K562 (cell line): ENCODE data around the gene PLEKHA8. TPM values are rescaled to one million over a fixed set of nuclear protein-coding genes. Genes with fewer than 3 reads are reported as not detected.
A peak's percentile ranks its signal among the peaks of the same experiment; 100 is the strongest.

Experiments
- ILK ChIP-seq: fragments of 450-650 bp; IDR thresholded peaks from 2 replicates; pipeline ENCODE4 v1.6.1; 2016; ENCODE audit warnings: missing genetic modification characterization, low read depth, mild to moderate bottlenecking, missing compliant biosample characterization, moderate library complexity, borderline replicate concordance
- LARP7 ChIP-seq: fragments of 450-650 bp; IDR thresholded peaks from 2 replicates; pipeline ENCODE4 v1.6.1; 2016
- MCM5 ChIP-seq: fragments of 450-650 bp; IDR thresholded peaks from 2 replicates; pipeline ENCODE4 v1.6.1; 2016; ENCODE audit warnings: low read depth
- MEF2D ChIP-seq: conservative IDR thresholded peaks from 2 replicates; pipeline ENCODE4 v1.6.1; 2016; ENCODE audit warnings: low read depth, missing genetic modification characterization, missing compliant biosample characterization
- MTA2 ChIP-seq: fragments of 450-650 bp; IDR thresholded peaks from 2 replicates; pipeline ENCODE4 v1.6.1; 2016; ENCODE audit warnings: low read depth
- NR4A1 ChIP-seq, 2 experiments: fragments of 250-450 bp in 1 of 2; fragments of 450-650 bp in 1 of 2; sonication (Bioruptor Pico) in 1 of 2; IDR thresholded peaks; 2 replicates each; pipeline versions ENCODE4 v1.4.0 to v1.6.1; 2016 to 2020; ENCODE audit warnings: mild to moderate bottlenecking in 2 of 2, missing compliant biosample characterization in 1 of 2, missing genetic modification characterization in 1 of 2, moderate library complexity in 1 of 2
- RBBP5 ChIP-seq: fragments of 200-600 bp; sonication (generic); IDR thresholded peaks from 2 replicates; pipeline ENCODE4 v1.6.1; 2012; ENCODE audit warnings: borderline replicate concordance, mild to moderate bottlenecking, low read length, control low read depth, inconsistent platforms; ENCODE audit not compliant: insufficient read depth, poor library complexity, severe bottlenecking
- RBM15 ChIP-seq: fragments of 200-400 bp; formaldehyde crosslinking; IDR thresholded peaks from 2 replicates; pipeline ENCODE4 v1.6.1; 2018; ENCODE audit warnings: mild to moderate bottlenecking, low read length, moderate library complexity; ENCODE audit not compliant: insufficient read depth
- TAF7 ChIP-seq: fragments of 450-650 bp; IDR thresholded peaks from 2 replicates; pipeline ENCODE4 v1.6.1; 2016; ENCODE audit warnings: missing genetic modification characterization, missing compliant biosample characterization
- THRAP3 ChIP-seq: fragments of 450-650 bp; IDR thresholded peaks from 2 replicates; pipeline ENCODE4 v1.6.1; 2016; ENCODE audit warnings: mild to moderate bottlenecking, inconsistent platforms, borderline replicate concordance
- XRCC5 ChIP-seq: fragments of 200-400 bp; formaldehyde crosslinking; IDR thresholded peaks from 2 replicates; pipeline ENCODE4 v1.6.1; 2017; ENCODE audit warnings: low read depth, mild to moderate bottlenecking, low read length
- ZC3H8 ChIP-seq: fragments of 450-650 bp; IDR thresholded peaks from 2 replicates; pipeline ENCODE4 v1.6.1; 2017
- ZNF253 ChIP-seq: fragments of 250-450 bp; sonication (Bioruptor Pico); conservative IDR thresholded peaks from 2 replicates; pipeline ENCODE4 v1.6.1; 2021; ENCODE audit warnings: mild to moderate bottlenecking
- ZNF77 ChIP-seq: fragments of 250-450 bp; sonication (Bioruptor Pico); IDR thresholded peaks from 2 replicates; pipeline ENCODE4 v1.5.0; 2020
- polyA plus RNA-seq, 8 experiments: library from polyadenylated mRNA; depleted of rRNA in 4 of 8; stranded (reverse) in 5 of 8; unstranded in 3 of 8; fragments of >200 nt; fragmentation: Nextera tagmentation in 2 of 8; fragmentation: Illumina TruSeq in 1 of 8; extraction: Ambion mirVana in 2 of 8; extraction: Trizol in 1 of 8; gene quantifications; 2 replicates each; pipeline versions ENCODE4 v1.2.1 to v1.2.3, GENCODE V29; 2011 to 2014; ENCODE audit warnings: inconsistent platforms in 1 of 8, missing spikeins in 1 of 8
- total RNA-seq, 7 experiments: library from RNA; depleted of rRNA in 6 of 7; stranded (reverse); fragments of >200 nt in 6 of 7; fragmentation: Illumina TruSeq in 2 of 7; extraction: Trizol in 2 of 7; gene quantifications; 2 replicates each; pipeline versions ENCODE4 v1.2.1 to v1.2.3, GENCODE V29; 2011 to 2021; ENCODE audit warnings: low replicate concordance in 1 of 7
- TF ChIP-seq, protein P1 (sequence below): fragments of 450-650 bp; IDR thresholded peaks from 2 replicates; pipeline ENCODE4 v1.6.1; 2017; ENCODE audit warnings: antibody characterized with exemption, mild to moderate bottlenecking
- TF ChIP-seq, protein P2 (sequence below): fragments of 250-450 bp; sonication (Bioruptor Pico); IDR thresholded peaks from 2 replicates; pipeline ENCODE4 v1.4.0; 2020
- TF ChIP-seq, protein P3 (sequence below): IDR thresholded peaks from 3 replicates; pipeline ENCODE4 v1.6.1; 2011; ENCODE audit warnings: borderline replicate concordance, mild to moderate bottlenecking; ENCODE audit not compliant: insufficient read length, insufficient read depth
- TF ChIP-seq, protein P4 (sequence below): fragments of 250-450 bp; sonication (Bioruptor Pico); IDR thresholded peaks from 2 replicates; pipeline ENCODE4 v1.5.0; 2022; ENCODE audit warnings: mild to moderate bottlenecking
- TF ChIP-seq, protein P5 (sequence below): sonication (generic); formaldehyde crosslinking; IDR thresholded peaks from 2 replicates; pipeline ENCODE4 v1.8.0; 2022; ENCODE audit warnings: mild to moderate bottlenecking, low read depth, missing genetic modification reagents

The PLEKHA8 gene
- total and polyA plus RNA-seq, 9 of the 15 experiments (the other 6 are each of a cell fraction or from before 2014, with no cell fraction given): 3.2 to 16.3 (median 11.8) TPM

DNA sequence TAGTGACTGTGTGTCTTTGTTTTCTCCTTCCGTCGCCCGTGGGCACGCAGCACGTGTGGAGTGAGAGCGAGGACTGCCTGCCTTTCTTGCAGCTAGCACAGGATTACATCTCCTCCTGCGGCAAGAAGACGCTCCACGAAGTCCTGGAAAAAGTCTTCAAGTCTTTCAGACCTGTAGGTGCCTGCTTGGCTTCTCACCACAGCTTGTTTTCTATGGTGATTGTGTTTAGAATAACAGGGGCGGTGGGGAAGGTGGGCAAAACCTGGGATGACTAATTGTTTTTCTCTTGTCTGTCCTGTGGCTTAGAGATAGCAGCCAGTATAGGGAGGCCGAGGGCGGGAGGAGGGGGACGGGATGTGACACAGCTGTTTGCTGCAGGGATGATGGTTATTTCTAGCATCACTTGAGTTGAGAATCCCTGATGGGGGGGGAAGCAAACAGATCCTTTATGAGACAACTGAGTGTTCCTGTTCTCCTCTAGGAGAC is 118.0 kb downstream of the PLEKHA8 start (continued):
- TF ChIP-seq, protein P1, sequence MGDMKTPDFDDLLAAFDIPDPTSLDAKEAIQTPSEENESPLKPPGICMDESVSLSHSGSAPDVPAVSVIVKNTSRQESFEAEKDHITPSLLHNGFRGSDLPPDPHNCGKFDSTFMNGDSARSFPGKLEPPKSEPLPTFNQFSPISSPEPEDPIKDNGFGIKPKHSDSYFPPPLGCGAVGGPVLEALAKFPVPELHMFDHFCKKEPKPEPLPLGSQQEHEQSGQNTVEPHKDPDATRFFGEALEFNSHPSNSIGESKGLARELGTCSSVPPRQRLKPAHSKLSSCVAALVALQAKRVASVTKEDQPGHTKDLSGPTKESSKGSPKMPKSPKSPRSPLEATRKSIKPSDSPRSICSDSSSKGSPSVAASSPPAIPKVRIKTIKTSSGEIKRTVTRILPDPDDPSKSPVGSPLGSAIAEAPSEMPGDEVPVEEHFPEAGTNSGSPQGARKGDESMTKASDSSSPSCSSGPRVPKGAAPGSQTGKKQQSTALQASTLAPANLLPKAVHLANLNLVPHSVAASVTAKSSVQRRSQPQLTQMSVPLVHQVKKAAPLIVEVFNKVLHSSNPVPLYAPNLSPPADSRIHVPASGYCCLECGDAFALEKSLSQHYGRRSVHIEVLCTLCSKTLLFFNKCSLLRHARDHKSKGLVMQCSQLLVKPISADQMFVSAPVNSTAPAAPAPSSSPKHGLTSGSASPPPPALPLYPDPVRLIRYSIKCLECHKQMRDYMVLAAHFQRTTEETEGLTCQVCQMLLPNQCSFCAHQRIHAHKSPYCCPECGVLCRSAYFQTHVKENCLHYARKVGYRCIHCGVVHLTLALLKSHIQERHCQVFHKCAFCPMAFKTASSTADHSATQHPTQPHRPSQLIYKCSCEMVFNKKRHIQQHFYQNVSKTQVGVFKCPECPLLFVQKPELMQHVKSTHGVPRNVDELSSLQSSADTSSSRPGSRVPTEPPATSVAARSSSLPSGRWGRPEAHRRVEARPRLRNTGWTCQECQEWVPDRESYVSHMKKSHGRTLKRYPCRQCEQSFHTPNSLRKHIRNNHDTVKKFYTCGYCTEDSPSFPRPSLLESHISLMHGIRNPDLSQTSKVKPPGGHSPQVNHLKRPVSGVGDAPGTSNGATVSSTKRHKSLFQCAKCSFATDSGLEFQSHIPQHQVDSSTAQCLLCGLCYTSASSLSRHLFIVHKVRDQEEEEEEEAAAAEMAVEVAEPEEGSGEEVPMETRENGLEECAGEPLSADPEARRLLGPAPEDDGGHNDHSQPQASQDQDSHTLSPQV: peak; percentile 92
- TF ChIP-seq THRAP3 (no peak; the same call in 1 of the 2 replicates), MEF2D (peak; percentile 65; the same call in 1 of the 2 replicates), RBM15 (no peak), LARP7 (no peak), ZC3H8 (no peak), ZNF77 (CRISPR knock-in tag) (no peak), ZNF253 (no peak), NR4A1 (CRISPR knock-in tag; IDR thresholded peaks at IDR 0.05) (no peak), NR4A1 (tag; IDR thresholded peaks at IDR 0.05) (0 out of 2 replicates have a peak, but pooled peaks have one; percentile 62), XRCC5 (no peak), RBBP5 (no peak), MCM5 (no peak), ILK (tag) (no peak), TAF7 (tag) (no peak), MTA2 (peak; percentile 75)
- TF ChIP-seq, protein P2, sequence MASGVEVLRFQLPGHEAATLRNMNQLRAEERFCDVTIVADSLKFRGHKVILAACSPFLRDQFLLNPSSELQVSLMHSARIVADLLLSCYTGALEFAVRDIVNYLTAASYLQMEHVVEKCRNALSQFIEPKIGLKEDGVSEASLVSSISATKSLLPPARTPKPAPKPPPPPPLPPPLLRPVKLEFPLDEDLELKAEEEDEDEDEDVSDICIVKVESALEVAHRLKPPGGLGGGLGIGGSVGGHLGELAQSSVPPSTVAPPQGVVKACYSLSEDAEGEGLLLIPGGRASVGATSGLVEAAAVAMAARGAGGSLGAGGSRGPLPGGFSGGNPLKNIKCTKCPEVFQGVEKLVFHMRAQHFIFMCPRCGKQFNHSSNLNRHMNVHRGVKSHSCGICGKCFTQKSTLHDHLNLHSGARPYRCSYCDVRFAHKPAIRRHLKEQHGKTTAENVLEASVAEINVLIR (CRISPR knock-in tag): no peak
- TF ChIP-seq, protein P3, sequence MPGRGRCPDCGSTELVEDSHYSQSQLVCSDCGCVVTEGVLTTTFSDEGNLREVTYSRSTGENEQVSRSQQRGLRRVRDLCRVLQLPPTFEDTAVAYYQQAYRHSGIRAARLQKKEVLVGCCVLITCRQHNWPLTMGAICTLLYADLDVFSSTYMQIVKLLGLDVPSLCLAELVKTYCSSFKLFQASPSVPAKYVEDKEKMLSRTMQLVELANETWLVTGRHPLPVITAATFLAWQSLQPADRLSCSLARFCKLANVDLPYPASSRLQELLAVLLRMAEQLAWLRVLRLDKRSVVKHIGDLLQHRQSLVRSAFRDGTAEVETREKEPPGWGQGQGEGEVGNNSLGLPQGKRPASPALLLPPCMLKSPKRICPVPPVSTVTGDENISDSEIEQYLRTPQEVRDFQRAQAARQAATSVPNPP: no peak
- TF ChIP-seq, protein P4, sequence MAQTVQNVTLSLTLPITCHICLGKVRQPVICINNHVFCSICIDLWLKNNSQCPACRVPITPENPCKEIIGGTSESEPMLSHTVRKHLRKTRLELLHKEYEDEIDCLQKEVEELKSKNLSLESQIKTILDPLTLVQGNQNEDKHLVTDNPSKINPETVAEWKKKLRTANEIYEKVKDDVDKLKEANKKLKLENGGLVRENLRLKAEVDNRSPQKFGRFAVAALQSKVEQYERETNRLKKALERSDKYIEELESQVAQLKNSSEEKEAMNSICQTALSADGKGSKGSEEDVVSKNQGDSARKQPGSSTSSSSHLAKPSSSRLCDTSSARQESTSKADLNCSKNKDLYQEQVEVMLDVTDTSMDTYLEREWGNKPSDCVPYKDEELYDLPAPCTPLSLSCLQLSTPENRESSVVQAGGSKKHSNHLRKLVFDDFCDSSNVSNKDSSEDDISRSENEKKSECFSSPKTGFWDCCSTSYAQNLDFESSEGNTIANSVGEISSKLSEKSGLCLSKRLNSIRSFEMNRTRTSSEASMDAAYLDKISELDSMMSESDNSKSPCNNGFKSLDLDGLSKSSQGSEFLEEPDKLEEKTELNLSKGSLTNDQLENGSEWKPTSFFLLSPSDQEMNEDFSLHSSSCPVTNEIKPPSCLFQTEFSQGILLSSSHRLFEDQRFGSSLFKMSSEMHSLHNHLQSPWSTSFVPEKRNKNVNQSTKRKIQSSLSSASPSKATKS (CRISPR knock-in tag): no peak
- TF ChIP-seq, protein P5, sequence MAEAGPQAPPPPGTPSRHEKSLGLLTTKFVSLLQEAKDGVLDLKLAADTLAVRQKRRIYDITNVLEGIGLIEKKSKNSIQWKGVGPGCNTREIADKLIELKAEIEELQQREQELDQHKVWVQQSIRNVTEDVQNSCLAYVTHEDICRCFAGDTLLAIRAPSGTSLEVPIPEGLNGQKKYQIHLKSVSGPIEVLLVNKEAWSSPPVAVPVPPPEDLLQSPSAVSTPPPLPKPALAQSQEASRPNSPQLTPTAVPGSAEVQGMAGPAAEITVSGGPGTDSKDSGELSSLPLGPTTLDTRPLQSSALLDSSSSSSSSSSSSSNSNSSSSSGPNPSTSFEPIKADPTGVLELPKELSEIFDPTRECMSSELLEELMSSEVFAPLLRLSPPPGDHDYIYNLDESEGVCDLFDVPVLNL: no peak
